GM23338 (cell line): ENCODE data around the gene DNM2. TPM values are rescaled to one million over a fixed set of nuclear protein-coding genes. Genes with fewer than 3 reads are reported as not detected.

Experiments
- ATAC-seq: fragments of 200-7000 bp; cut with Tn5 transposase; 3 replicates; pipeline ENCODE4 v1.9.1; 2020
- DNase-seq: peaks from one replicate; pipeline ENCODE4 v3.0.0-alpha.2; 2015; ENCODE audit warnings: low spot score
- H2AFZ ChIP-seq: fragments of 200-600 bp; sonication (generic); 2 replicates; pipeline ENCODE4 v1.8.0; 2016; ENCODE audit warnings: antibody characterized with exemption, mild to moderate bottlenecking, moderate library complexity
- H3F3A ChIP-seq: fragments of 200-600 bp; sonication (generic); replicated peaks from 2 replicates; pipeline ENCODE4 v1.8.0; 2017; ENCODE audit warnings: antibody characterized with exemption, mixed run types, low read depth
- H3K27ac ChIP-seq: fragments of 200-600 bp; sonication (generic); 2 replicates; pipeline ENCODE4 v1.6.1; 2016; ENCODE audit warnings: low read depth
- H3K27me3 ChIP-seq: fragments of 200-600 bp; sonication (generic); 2 replicates; pipeline ENCODE4 v1.8.0; 2016; ENCODE audit warnings: mild to moderate bottlenecking, mixed run types, moderate library complexity; ENCODE audit not compliant: insufficient read depth
- H3K36me3 ChIP-seq: fragments of 200-600 bp; sonication (generic); 2 replicates; pipeline ENCODE4 v1.8.0; 2016; ENCODE audit warnings: mild to moderate bottlenecking; ENCODE audit not compliant: insufficient read depth
- H3K4me1 ChIP-seq: fragments of 200-600 bp; sonication (generic); 2 replicates; pipeline ENCODE4 v1.8.0; 2016; ENCODE audit warnings: mild to moderate bottlenecking, moderate library complexity; ENCODE audit not compliant: insufficient read depth
- H3K4me2 ChIP-seq: fragments of 200-600 bp; sonication (generic); 2 replicates; pipeline ENCODE4 v1.7.1; 2017; ENCODE audit warnings: mixed run types
- H3K4me3 ChIP-seq: fragments of 200-600 bp; sonication (generic); 2 replicates; pipeline ENCODE4 v1.6.1; 2016; ENCODE audit warnings: mixed run types
- H3K79me2 ChIP-seq: fragments of 200-600 bp; sonication (generic); replicated peaks from 2 replicates; pipeline ENCODE4 v1.8.0; 2017; ENCODE audit warnings: mild to moderate bottlenecking; ENCODE audit not compliant: insufficient read depth
- H3K9me2 ChIP-seq: fragments of 200-600 bp; sonication (generic); 2 replicates; pipeline ENCODE4 v1.8.0; 2017; ENCODE audit not compliant: insufficient read depth
- H4K20me1 ChIP-seq: fragments of 200-600 bp; sonication (generic); replicated peaks from 2 replicates; pipeline ENCODE4 v1.8.0; 2017; ENCODE audit warnings: mild to moderate bottlenecking; ENCODE audit not compliant: insufficient read depth
- H3K27ac Mint-ChIP-seq: 2 replicates; pipeline ENCODE4 v1.8.0; 2020; ENCODE audit warnings: inconsistent platforms, mild to moderate bottlenecking, moderate library complexity, mixed read lengths
- H3K27me3 Mint-ChIP-seq: 3 replicates; pipeline ENCODE4 v1.8.0; 2022; ENCODE audit warnings: low read depth, mild to moderate bottlenecking, moderate library complexity, mixed read lengths, inconsistent platforms; ENCODE audit not compliant: insufficient read depth, poor library complexity
- H3K36me3 Mint-ChIP-seq: 3 replicates; pipeline ENCODE4 v1.8.0; 2021; ENCODE audit warnings: low read depth, mild to moderate bottlenecking, inconsistent platforms, moderate library complexity, mixed read lengths
- H3K4me1 Mint-ChIP-seq: 3 replicates; pipeline ENCODE4 v1.8.0; 2020; ENCODE audit warnings: mild to moderate bottlenecking, inconsistent platforms, mixed read lengths
- H3K4me3 Mint-ChIP-seq: 3 replicates; pipeline ENCODE4 v1.8.0; 2021; ENCODE audit warnings: moderate library complexity, mild to moderate bottlenecking, inconsistent platforms, mixed read lengths
- H3K9me3 Mint-ChIP-seq: 3 replicates; pipeline ENCODE4 v1.8.0; 2020; ENCODE audit warnings: moderate library complexity, mild to moderate bottlenecking, inconsistent platforms, mixed read lengths
- CREB1 ChIP-seq: fragments of 250-450 bp; sonication (Bioruptor Pico); IDR thresholded peaks from 2 replicates; pipeline ENCODE4 v1.5.0; 2020; ENCODE audit warnings: low read depth, mild to moderate bottlenecking, moderate library complexity
- EZH2 ChIP-seq: fragments of 200-600 bp; sonication (generic); IDR thresholded peaks from one replicate; pipeline ENCODE4 v1.8.0; 2017; ENCODE audit warnings: antibody characterized with exemption, mild to moderate bottlenecking, low read depth; ENCODE audit not compliant: unreplicated experiment
- EZH2phosphoT487 ChIP-seq: fragments of 200-600 bp; sonication (generic); IDR thresholded peaks from one replicate; pipeline ENCODE4 v1.8.1; 2018; ENCODE audit warnings: antibody characterized with exemption; ENCODE audit not compliant: unreplicated experiment
- JUNB ChIP-seq: IDR thresholded peaks from one replicate; pipeline ENCODE4 v1.6.1; 2016; ENCODE audit warnings: antibody characterized with exemption; ENCODE audit not compliant: unreplicated experiment
- NANOG ChIP-seq: IDR thresholded peaks from 2 replicates; pipeline ENCODE4 v1.6.1; 2016; ENCODE audit warnings: antibody characterized with exemption, borderline replicate concordance
- POLR2AphosphoS5 ChIP-seq: IDR thresholded peaks from 2 replicates; pipeline ENCODE4 v1.6.1; 2016; ENCODE audit warnings: antibody characterized with exemption, low read depth
- STAT1 ChIP-seq: IDR thresholded peaks from one replicate; pipeline ENCODE4 v1.6.1; 2016; ENCODE audit warnings: antibody characterized with exemption; ENCODE audit not compliant: unreplicated experiment
- ZNF114 ChIP-seq: fragments of 250-450 bp; sonication (Bioruptor Pico); IDR thresholded peaks from 2 replicates; pipeline ENCODE4 v1.5.0; 2020; ENCODE audit warnings: mild to moderate bottlenecking, moderate library complexity
- ZNF331 ChIP-seq: fragments of 250-450 bp; sonication (Bioruptor Pico); IDR thresholded peaks from 2 replicates; pipeline ENCODE4 v1.5.0; 2020; ENCODE audit warnings: low read depth, mild to moderate bottlenecking, moderate library complexity
- polyA plus RNA-seq: library from polyadenylated mRNA; unstranded; fragments of >200 nt; fragmentation: Nextera tagmentation; extraction: Ambion mirVana; gene quantifications from 2 replicates; pipeline ENCODE4 v1.2.1, GENCODE V29; 2016
- total RNA-seq: library from RNA; depleted of rRNA; stranded (reverse); fragments of >200 nt; shearing (Covaris generic); gene quantifications from 2 replicates; pipeline ENCODE4 v1.2.3, GENCODE V29; 2014
- TF ChIP-seq, protein P1 (sequence below): fragments of 250-450 bp; sonication (Bioruptor Pico); IDR thresholded peaks from 2 replicates; pipeline ENCODE4 v1.5.0; 2020; ENCODE audit warnings: mild to moderate bottlenecking, moderate library complexity
- TF ChIP-seq, protein P2 (sequence below): IDR thresholded peaks from 2 replicates; pipeline ENCODE4 v1.6.1; 2016; ENCODE audit warnings: antibody characterized with exemption
- TF ChIP-seq, protein P3 (sequence below): IDR thresholded peaks from one replicate; pipeline ENCODE4 v1.6.1; 2018; ENCODE audit warnings: antibody characterized with exemption; ENCODE audit not compliant: unreplicated experiment
- TF ChIP-seq, protein P4 (sequence below), 2 experiments: fragments of 200-600 bp in 1 of 2; sonication (generic) in 1 of 2; conservative IDR thresholded peaks; 2 replicates each; pipeline versions ENCODE4 v1.5.1 to v1.6.1; 2016 to 2017; ENCODE audit warnings: antibody characterized with exemption in 2 of 2, low read depth in 2 of 2, mild to moderate bottlenecking in 2 of 2, moderate library complexity in 1 of 2

The DNM2 gene
- total and polyA plus RNA-seq, 2 experiments from 2014 or later, result 40.7 to 138 TPM

DNA sequence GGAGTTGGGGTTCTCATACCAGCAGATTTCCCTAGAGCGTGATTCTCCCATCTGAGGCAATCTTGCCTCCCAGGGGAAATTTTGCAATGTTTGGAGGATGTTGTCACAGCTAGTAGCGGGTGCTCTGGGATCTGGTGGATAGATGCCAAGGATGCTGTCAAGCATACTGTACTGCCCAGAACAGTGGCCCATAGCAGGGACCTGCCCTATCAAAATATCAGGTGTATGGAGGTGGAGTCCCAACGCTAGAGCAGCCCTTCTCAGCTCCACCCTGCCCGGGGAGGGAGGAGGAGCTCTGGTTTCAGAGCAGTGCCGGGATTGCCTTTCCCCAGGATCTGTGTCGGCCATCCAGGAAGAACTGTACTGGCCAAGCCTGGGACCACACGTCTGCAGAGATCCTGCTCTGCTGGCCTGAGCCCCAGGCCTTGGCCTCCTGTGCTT, 27.5 kb upstream of the DNM2 start:
- H3K36me3 ChIP-seq, result peaks cover 56% of the 10 kb centered on the region
- H2AFZ ChIP-seq, result no peak overlapping the region
- Mint-ChIP-seq H3K4me3 (no peak overlapping the region), H3K4me1 (peaks cover 15% of the 10 kb centered on the region), H3K27ac (peak overlapping the region; percentile 36; the same call in 1 of the 2 replicates), H3K27me3 (peaks cover 41% of the 10 kb centered on the region), H3K36me3 (peaks cover 72% of the 10 kb centered on the region), H3K9me3 (no peaks in the 10 kb centered on the region; the same call in 2 of the 3 replicates)
- peak overlapping the region; percentile 14; the same call in 1 of the 2 replicates for H3K27ac ChIP-seq
- DNase-seq, result no peak
- TF ChIP-seq NANOG (no peak), EZH2 (no peak), CREB1 (CRISPR knock-in tag) (no peak), JUNB (no peak), EZH2phosphoT487 (no peak), ZNF331 (CRISPR knock-in tag) (no peak), ZNF114 (CRISPR knock-in tag) (no peak), STAT1 (no peak), POLR2AphosphoS5 (no peak)
- TF ChIP-seq, protein P1, sequence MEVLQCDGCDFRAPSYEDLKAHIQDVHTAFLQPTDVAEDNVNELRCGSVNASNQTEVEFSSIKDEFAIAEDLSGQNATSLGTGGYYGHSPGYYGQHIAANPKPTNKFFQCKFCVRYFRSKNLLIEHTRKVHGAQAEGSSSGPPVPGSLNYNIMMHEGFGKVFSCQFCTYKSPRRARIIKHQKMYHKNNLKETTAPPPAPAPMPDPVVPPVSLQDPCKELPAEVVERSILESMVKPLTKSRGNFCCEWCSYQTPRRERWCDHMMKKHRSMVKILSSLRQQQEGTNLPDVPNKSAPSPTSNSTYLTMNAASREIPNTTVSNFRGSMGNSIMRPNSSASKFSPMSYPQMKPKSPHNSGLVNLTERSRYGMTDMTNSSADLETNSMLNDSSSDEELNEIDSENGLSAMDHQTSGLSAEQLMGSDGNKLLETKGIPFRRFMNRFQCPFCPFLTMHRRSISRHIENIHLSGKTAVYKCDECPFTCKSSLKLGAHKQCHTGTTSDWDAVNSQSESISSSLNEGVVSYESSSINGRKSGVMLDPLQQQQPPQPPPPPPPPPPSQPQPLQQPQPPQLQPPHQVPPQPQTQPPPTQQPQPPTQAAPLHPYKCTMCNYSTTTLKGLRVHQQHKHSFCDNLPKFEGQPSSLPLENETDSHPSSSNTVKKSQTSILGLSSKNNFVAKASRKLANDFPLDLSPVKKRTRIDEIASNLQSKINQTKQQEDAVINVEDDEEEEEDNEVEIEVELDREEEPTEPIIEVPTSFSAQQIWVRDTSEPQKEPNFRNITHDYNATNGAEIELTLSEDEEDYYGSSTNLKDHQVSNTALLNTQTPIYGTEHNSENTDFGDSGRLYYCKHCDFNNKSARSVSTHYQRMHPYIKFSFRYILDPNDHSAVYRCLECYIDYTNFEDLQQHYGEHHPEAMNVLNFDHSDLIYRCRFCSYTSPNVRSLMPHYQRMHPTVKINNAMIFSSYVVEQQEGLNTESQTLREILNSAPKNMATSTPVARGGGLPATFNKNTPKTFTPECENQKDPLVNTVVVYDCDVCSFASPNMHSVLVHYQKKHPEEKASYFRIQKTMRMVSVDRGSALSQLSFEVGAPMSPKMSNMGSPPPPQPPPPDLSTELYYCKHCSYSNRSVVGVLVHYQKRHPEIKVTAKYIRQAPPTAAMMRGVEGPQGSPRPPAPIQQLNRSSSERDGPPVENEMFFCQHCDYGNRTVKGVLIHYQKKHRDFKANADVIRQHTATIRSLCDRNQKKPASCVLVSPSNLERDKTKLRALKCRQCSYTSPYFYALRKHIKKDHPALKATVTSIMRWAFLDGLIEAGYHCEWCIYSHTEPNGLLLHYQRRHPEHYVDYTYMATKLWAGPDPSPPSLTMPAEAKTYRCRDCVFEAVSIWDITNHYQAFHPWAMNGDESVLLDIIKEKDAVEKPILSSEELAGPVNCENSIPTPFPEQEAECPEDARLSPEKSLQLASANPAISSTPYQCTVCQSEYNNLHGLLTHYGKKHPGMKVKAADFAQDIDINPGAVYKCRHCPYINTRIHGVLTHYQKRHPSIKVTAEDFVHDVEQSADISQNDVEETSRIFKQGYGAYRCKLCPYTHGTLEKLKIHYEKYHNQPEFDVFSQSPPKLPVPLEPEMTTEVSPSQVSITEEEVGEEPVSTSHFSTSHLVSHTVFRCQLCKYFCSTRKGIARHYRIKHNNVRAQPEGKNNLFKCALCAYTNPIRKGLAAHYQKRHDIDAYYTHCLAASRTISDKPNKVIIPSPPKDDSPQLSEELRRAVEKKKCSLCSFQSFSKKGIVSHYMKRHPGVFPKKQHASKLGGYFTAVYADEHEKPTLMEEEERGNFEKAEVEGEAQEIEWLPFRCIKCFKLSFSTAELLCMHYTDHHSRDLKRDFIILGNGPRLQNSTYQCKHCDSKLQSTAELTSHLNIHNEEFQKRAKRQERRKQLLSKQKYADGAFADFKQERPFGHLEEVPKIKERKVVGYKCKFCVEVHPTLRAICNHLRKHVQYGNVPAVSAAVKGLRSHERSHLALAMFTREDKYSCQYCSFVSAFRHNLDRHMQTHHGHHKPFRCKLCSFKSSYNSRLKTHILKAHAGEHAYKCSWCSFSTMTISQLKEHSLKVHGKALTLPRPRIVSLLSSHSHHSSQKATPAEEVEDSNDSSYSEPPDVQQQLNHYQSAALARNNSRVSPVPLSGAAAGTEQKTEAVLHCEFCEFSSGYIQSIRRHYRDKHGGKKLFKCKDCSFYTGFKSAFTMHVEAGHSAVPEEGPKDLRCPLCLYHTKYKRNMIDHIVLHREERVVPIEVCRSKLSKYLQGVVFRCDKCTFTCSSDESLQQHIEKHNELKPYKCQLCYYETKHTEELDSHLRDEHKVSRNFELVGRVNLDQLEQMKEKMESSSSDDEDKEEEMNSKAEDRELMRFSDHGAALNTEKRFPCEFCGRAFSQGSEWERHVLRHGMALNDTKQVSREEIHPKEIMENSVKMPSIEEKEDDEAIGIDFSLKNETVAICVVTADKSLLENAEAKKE (CRISPR knock-in tag), result no peak
- TF ChIP-seq, protein P2, sequence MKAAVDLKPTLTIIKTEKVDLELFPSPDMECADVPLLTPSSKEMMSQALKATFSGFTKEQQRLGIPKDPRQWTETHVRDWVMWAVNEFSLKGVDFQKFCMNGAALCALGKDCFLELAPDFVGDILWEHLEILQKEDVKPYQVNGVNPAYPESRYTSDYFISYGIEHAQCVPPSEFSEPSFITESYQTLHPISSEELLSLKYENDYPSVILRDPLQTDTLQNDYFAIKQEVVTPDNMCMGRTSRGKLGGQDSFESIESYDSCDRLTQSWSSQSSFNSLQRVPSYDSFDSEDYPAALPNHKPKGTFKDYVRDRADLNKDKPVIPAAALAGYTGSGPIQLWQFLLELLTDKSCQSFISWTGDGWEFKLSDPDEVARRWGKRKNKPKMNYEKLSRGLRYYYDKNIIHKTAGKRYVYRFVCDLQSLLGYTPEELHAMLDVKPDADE, result no peak
- TF ChIP-seq, protein P3, sequence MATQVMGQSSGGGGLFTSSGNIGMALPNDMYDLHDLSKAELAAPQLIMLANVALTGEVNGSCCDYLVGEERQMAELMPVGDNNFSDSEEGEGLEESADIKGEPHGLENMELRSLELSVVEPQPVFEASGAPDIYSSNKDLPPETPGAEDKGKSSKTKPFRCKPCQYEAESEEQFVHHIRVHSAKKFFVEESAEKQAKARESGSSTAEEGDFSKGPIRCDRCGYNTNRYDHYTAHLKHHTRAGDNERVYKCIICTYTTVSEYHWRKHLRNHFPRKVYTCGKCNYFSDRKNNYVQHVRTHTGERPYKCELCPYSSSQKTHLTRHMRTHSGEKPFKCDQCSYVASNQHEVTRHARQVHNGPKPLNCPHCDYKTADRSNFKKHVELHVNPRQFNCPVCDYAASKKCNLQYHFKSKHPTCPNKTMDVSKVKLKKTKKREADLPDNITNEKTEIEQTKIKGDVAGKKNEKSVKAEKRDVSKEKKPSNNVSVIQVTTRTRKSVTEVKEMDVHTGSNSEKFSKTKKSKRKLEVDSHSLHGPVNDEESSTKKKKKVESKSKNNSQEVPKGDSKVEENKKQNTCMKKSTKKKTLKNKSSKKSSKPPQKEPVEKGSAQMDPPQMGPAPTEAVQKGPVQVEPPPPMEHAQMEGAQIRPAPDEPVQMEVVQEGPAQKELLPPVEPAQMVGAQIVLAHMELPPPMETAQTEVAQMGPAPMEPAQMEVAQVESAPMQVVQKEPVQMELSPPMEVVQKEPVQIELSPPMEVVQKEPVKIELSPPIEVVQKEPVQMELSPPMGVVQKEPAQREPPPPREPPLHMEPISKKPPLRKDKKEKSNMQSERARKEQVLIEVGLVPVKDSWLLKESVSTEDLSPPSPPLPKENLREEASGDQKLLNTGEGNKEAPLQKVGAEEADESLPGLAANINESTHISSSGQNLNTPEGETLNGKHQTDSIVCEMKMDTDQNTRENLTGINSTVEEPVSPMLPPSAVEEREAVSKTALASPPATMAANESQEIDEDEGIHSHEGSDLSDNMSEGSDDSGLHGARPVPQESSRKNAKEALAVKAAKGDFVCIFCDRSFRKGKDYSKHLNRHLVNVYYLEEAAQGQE, result no peak
- TF ChIP-seq, protein P4, sequence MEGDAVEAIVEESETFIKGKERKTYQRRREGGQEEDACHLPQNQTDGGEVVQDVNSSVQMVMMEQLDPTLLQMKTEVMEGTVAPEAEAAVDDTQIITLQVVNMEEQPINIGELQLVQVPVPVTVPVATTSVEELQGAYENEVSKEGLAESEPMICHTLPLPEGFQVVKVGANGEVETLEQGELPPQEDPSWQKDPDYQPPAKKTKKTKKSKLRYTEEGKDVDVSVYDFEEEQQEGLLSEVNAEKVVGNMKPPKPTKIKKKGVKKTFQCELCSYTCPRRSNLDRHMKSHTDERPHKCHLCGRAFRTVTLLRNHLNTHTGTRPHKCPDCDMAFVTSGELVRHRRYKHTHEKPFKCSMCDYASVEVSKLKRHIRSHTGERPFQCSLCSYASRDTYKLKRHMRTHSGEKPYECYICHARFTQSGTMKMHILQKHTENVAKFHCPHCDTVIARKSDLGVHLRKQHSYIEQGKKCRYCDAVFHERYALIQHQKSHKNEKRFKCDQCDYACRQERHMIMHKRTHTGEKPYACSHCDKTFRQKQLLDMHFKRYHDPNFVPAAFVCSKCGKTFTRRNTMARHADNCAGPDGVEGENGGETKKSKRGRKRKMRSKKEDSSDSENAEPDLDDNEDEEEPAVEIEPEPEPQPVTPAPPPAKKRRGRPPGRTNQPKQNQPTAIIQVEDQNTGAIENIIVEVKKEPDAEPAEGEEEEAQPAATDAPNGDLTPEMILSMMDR (conservative IDR thresholded peaks at IDR 0.05; ENCODE audit: low read depth in 2 of 2), result no peak
- peaks cover 71% of the 10 kb centered on the region for H3F3A ChIP-seq
- peaks cover 54% of the 10 kb centered on the region for H4K20me1 ChIP-seq
- H3K27me3 ChIP-seq, result no peaks in the 10 kb centered on the region
- H3K4me2 ChIP-seq, result no peak overlapping the region
- no peaks in the 10 kb centered on the region for H3K9me2 ChIP-seq
- H3K4me1 ChIP-seq, result peaks cover 5% of the 10 kb centered on the region; the same call in 1 of the 2 replicates
- peaks cover 19% of the 10 kb centered on the region for H3K79me2 ChIP-seq
- no peak for ATAC-seq
- no peak overlapping the region for H3K4me3 ChIP-seq
